GM12878 (cell line): ENCODE measurements around the gene IGFL3.
"Not testable (repeated sequence)": the region's sequence is repeated elsewhere in the genome, so short reads cannot be mapped to it uniquely, and the experiment has no call there.

Experiments
- POLR2AphosphoS2 ChIP-seq: IDR thresholded peaks from 2 replicates; pipeline ENCODE4 v1.6.1; 2011; ENCODE audit warnings: low read depth, mild to moderate bottlenecking, low read length, improper control_type of control experiment, moderate library complexity
- SMARCA5 ChIP-seq: fragments of 450-650 bp; IDR thresholded peaks from 2 replicates; pipeline ENCODE4 v1.6.1; 2017; ENCODE audit warnings: mild to moderate bottlenecking

- TF ChIP-seq SMARCA5, POLR2AphosphoS2: not testable (repeated sequence)
These were observed 22.2 kb downstream of the IGFL3 start for GRCh38 chr19:46102333-46102732.
